Measurements from ENCODE around the gene EHMT1.
"Not testable (repeated sequence)": the region's sequence is repeated elsewhere in the genome, so short reads cannot be mapped to it uniquely, and the experiment has no call there.

EHMT1 gene

GRCh38 chr9:137715866-137716693, 97.3 kb downstream of the EHMT1 start:
- DNase-seq (ENCODE audit: low spot score): not testable (repeated sequence)
- FAIRE-seq: peak; percentile 99

- DNase-seq (ENCODE audit: low spot score): no peak
- FAIRE-seq: no peak
Measured at GRCh38 chr9:137716694-137717287, 98.0 kb downstream of the EHMT1 start.

- FAIRE-seq (no peak), DNase-seq (ENCODE audit: low spot score) (no peak)
Measured at GRCh38 chr9:137717776-137718327, 99.0 kb downstream of the EHMT1 start.

- no peak for DNase-seq (ENCODE audit: low spot score)
- no peak for FAIRE-seq
Measured at GRCh38 chr9:137719194-137719593, 100.4 kb downstream of the EHMT1 start.

GRCh38 chr9:137720571-137721110, 101.8 kb downstream of the EHMT1 start:
- no peak for DNase-seq (ENCODE audit: low spot score)
- no peak for FAIRE-seq

GRCh38 chr9:137721479-137721878, 102.7 kb downstream of the EHMT1 start:
- FAIRE-seq: no peak
- no peak for DNase-seq (ENCODE audit: low spot score)

GRCh38 chr9:137721899-137722298, 103.1 kb downstream of the EHMT1 start:
- DNase-seq (ENCODE audit: low spot score) (no peak), FAIRE-seq (no peak)

GRCh38 chr9:137722481-137722880, 103.7 kb downstream of the EHMT1 start:
- no peak for FAIRE-seq

GRCh38 chr9:137723356-137723755, 104.6 kb downstream of the EHMT1 start:
- FAIRE-seq; DNase-seq (ENCODE audit: low spot score): not testable (repeated sequence)

More at GRCh38 chr9:137722481-137722880, 103.7 kb downstream of the EHMT1 start:
- DNase-seq (ENCODE audit: low spot score): no peak

- no peak for FAIRE-seq
- no peak for DNase-seq (ENCODE audit: low spot score)
Measured at GRCh38 chr9:137723783-137724445, 105.1 kb downstream of the EHMT1 start.

GRCh38 chr9:137724818-137725240, 106.0 kb downstream of the EHMT1 start:
- FAIRE-seq: no peak
- DNase-seq (ENCODE audit: low spot score): no peak

GRCh38 chr9:137725598-137725997, 106.8 kb downstream of the EHMT1 start:
- DNase-seq (ENCODE audit: low spot score): no peak
- FAIRE-seq: no peak

GRCh38 chr9:137726336-137726735, 107.5 kb downstream of the EHMT1 start:
- not testable (repeated sequence) for DNase-seq (ENCODE audit: low spot score); FAIRE-seq

GRCh38 chr9:137726764-137727163, 108.0 kb downstream of the EHMT1 start:
- no peak for FAIRE-seq
- no peak for DNase-seq (ENCODE audit: low spot score)

- FAIRE-seq (no peak), DNase-seq (ENCODE audit: low spot score) (no peak)
Measured at GRCh38 chr9:137727716-137728115, 108.9 kb downstream of the EHMT1 start.

GRCh38 chr9:137728444-137729311, 109.9 kb downstream of the EHMT1 start:
- FAIRE-seq (no peak), DNase-seq (ENCODE audit: low spot score) (no peak)

GRCh38 chr9:137731216-137731946, 112.6 kb downstream of the EHMT1 start:
- FAIRE-seq (no peak), DNase-seq (ENCODE audit: low spot score) (no peak)

GRCh38 chr9:137731947-137732813, 113.4 kb downstream of the EHMT1 start:
- FAIRE-seq (no peak), DNase-seq (ENCODE audit: low spot score) (no peak)

- DNase-seq (ENCODE audit: low spot score): no peak
- no peak for FAIRE-seq
Measured at GRCh38 chr9:137733429-137733828, 114.6 kb downstream of the EHMT1 start.

Data from urothelium cell line (cell line).